Embryonic facial prominence (tissue), 1 donor: ENCODE measurements around the gene IGFL2.
"Not testable (repeated sequence)": the region's sequence is repeated elsewhere in the genome, so short reads cannot be mapped to it uniquely, and the experiment has no call there.

ENCODE experiments used
- DNase-seq: peaks from one replicate; pipeline ENCODE4 v3.0.0-alpha.2; 2016; ENCODE audit errors: extremely low spot score

IGFL2 gene

GRCh38 chr19:46147791-46148288 lies at the start of gene IGFL2:
Gene IGFL2 (plus strand): TSS chr19:46148238. CDS start chr19:46148279, 41 bp downstream.
- DNase-seq = no peak

DNA sequence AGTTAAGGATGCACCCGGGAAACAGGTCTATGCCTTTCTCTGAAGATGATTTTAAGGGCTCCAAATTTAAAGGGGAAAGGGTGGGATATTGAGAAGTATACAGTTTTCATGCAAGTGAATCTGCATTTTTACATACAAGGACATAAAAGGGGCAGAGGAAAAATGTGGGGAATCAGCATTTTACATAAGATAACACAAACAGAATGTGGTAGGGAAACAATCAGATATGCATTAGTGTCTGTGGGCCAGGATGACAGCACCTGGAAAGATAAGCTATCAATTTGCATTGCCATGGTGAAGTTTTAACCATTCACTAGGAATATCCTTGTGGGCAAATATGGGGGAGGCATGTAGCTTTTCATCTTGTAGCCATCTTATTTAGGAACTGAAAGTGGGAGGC lies 47.7 kb upstream of the IGFL2 start:
- no peak for DNase-seq

DNA sequence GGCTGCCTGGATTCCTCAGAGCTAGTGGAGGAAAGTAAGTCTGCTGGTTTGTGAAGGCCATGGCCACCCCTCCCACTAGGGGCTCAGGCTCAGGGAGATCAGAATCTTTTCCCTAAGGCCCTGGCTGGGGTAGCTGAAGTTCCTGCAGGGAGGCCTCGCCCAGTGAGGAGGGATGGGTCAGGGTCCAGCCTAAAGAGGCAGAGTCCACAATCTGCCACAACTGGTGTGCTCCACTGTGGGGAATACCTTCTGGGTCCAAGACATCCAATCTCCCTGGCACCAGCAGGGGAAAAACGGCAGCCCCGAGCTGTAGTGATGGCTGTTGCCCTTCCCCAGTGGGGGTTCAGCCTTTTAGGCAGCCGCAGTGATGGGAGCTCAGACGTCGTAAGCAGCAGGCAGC lies 46.7 kb upstream of the IGFL2 start:
- no peak for DNase-seq

- not testable (repeated sequence) for DNase-seq
These were observed 45.7 kb upstream of the IGFL2 start for GRCh38 chr19:46102333-46102732.

- no peak for DNase-seq
These were observed 40.7 kb upstream of the IGFL2 start for GRCh38 chr19:46107371-46107770.

- DNase-seq = no peak
These were observed 38.2 kb upstream of the IGFL2 start for GRCh38 chr19:46109876-46110275.

DNA sequence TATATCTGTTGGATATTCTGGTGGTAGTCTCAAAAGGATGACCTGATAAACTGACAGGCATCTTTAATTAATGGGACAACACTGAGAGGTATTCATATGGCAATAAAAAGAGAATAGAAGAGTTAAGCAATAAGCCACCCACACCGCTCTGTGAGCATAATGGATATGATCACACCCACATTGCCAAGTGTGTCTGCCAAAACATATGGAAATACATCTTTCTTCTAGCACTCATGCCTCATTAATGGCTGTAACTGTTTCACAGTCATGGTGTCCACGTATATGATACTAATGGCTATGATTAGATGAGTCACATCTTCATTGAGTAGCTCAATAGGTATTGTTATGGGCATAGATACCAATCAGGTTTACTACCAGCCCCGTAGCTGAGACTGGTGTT lies 36.7 kb upstream of the IGFL2 start:
- no peak for DNase-seq

DNA sequence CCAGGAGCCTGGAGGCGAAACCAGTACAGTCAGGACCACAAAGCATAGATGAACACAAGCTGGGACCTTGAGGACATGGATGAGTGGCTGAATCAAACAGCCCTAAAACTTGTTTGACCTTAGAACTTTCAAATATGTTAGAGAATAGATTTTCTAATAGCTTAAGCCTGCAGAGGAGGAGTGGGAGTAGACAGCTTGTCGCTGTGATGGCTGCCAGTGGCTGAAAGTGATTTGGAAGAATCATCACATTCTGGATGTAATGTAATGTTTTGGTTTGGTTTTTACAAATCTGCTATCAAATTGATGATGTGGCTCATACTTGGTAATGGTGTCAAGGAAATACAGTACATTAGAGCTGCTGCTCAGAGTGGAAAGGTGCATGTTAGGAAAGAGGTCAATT lies 35.5 kb upstream of the IGFL2 start:
- no peak for DNase-seq

DNA sequence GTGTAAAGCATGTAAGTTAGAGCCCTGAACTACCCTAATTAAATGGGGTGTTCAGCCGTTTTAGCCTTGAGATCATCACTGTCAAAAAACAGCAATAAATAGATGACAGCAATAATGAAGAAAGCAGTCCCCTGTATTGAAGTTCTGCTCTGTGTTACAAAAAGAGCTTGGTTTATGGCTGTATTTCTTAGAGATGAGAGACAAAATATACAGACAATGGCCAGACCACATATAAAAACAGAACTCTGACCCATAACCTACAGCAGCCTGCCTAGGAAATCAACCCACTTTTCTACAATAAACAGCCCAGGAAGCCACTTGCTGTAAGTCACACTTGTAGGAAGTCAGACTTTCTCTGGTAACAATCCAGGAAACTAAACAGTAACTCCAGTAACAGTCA lies 34.3 kb upstream of the IGFL2 start:
- DNase-seq = no peak

DNA sequence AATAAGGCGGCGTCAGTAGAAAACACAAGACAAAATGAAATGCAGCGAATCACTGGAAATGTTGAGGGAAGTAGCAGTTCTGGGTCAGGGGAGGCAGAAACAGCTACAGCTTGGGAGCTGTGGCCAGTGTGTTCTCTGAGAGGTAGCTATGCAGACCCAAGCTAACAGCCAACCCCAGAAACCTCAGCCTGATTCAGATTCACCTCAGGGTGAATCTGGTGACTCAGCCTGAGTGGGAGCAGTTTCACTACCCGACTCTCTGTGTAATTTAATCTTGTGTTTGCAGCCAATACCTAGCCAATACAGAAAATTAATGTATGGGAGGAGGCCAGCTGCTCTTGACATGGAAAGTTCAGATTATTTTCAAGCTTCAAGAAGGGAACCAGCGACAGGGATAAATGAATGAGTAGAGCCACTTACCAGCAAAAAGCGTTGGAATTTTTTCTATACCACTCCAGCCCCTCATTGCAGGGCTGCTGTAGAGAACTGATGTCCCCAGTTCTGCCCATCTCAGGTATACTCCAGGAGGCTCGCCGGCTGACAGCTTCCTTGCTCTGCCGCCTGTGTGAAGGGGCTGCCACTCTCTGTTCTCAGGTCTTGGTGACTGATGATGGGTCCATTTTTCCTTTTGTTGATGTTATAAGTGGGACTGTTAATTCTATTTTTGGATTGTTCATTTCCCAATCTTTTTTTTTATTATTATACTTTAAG lies 32.5 kb upstream of the IGFL2 start:
- no peak for DNase-seq

- DNase-seq = no peak
These were observed 31.9 kb upstream of the IGFL2 start for GRCh38 chr19:46116121-46116520.

DNA sequence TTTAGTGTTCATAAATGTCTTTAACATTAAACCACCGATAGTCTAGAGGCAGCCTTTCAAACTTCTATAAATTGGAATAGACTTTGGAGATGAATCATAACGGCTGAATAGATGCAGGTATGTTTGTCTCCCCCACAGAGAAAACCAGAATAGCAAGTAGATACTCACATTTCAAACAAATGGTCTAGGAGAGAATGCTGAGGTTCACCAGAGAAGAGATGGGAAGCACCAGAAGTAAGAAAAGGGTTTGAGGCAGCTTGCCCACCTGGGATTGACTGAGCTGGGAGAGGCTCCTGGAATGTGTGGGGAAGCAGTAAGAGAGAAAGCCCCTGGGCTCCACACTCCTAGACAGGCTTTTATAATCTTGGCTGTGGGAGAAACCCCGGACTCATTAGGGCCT lies 29.9 kb upstream of the IGFL2 start:
- DNase-seq = no peak

DNA sequence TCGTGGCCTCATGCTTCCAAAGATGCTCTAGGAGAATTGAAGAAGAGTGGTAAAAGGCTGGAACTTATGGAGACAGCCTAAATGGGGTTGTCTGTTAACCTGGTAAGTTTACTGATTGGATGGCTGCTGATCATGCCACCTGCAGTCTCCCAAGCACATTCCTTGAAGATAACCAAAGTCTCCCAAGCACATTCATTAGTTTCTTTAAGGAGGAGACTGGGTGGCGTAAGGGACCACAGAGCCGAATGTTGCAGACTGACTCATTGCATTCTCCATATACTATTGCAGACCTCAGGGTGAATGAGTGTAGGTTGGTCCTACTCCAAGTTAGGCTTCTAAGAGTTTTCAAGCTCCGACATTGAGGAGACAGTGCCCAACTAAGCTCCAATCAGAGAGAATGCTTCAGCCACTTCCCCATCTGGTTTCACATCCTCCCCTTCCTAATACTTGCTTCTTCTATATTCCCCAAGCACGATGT lies 23.4 kb upstream of the IGFL2 start, which contains the start of gene IGFL3:
Gene IGFL3, minus strand, starts transcription at position 51 of the 478 bp plus-strand sequence. Its CDS starts 39 bp downstream, at position 12.
- no peak for DNase-seq

- DNase-seq = no peak
These were observed 22.6 kb upstream of the IGFL2 start for GRCh38 chr19:46125447-46125846.

- DNase-seq = no peak
These were observed 21.9 kb upstream of the IGFL2 start for GRCh38 chr19:46126086-46126580.

- no peak for DNase-seq
These were observed 16.4 kb upstream of the IGFL2 start for GRCh38 chr19:46131485-46132143.

DNA sequence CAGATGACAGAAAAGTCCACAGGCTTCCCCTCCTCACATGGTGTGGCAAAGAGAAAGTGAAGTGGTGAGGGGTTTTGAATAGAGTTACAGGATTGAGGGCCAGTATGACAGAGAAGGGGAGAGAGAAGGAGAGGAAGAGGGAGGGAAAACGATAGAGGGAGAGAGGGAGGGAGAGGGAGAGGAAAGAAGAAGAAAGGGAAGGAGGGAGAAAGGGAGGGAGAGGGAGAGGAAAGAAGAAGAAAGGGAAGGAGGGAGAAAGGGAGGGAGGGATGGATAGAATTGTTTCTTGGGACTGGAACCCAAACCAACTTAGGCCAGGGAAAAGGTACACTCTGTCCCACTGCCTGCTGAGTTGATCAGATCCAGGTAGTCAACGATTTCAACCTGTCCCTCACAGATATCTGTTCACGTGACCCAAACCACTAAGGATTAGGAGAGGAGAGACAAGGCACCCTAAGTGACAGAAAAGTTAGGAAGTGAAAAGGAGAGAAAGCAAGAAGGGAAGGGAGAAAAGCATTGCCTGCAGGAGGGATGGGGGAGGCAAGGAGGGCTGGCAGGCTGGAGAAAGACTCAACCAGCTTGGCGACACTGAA lies 15.4 kb upstream of the IGFL2 start:
- no peak for DNase-seq

DNA sequence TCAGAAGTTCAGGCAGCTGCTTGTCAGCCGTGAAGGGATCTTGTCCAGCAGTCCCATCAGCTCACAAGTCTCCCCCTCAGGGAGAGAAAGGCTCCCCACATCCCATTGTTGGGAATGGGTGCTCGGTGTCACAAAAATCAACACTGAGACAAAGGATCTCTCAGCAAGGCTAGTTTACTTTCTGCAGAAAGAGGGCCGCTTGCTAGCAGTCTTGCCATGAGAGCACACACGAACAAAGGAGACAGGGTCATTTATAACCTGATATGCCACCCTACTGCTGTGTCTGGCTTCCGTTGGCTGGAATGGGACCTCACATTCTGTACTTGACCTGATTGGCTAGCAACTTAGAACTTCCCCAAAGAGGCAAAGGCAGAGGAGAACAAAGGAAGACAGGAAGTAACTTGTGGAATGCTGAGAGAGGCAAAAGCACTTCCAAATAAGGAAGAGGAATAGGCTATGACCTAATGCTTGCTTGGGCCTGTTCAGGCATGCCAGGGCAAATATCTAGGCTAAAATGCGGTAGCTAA lies 14.9 kb upstream of the IGFL2 start:
- DNase-seq = no peak

GRCh38 chr19:46133777-46134241 lies 14.2 kb upstream of the IGFL2 start:
- no peak for DNase-seq

GRCh38 chr19:46134527-46134926 lies 13.5 kb upstream of the IGFL2 start:
- no peak for DNase-seq

- DNase-seq = no peak
These were observed 10.0 kb upstream of the IGFL2 start for GRCh38 chr19:46137915-46138473.

GRCh38 chr19:46141421-46141820 lies 6.6 kb upstream of the IGFL2 start:
- no peak for DNase-seq
